HepG2 (cell line): Measurements from ENCODE around the gene AGER.

Experiments
- KAT7 ChIP-seq: IDR thresholded peaks from 2 replicates; pipeline ENCODE4 v1.6.1; 2018; ENCODE audit warnings: borderline replicate concordance, missing compliant biosample characterization
- MLX ChIP-seq: IDR thresholded peaks from 2 replicates; pipeline ENCODE4 v1.6.1; 2016
- REST ChIP-seq, 2 experiments: IDR thresholded peaks; 2 replicates each; pipeline ENCODE4 v1.6.1; 2011 to 2012; ENCODE audit warnings: low read length in 2 of 2, borderline replicate concordance in 1 of 2, low read depth in 1 of 2, mild to moderate bottlenecking in 1 of 2, moderate library complexity in 1 of 2
- SNRNP70 ChIP-seq: fragments of 200-400 bp; formaldehyde crosslinking; IDR thresholded peaks from 2 replicates; pipeline ENCODE4 v1.6.1; 2017; ENCODE audit warnings: mild to moderate bottlenecking, low read depth, low read length, moderate library complexity
- SP1 ChIP-seq, 2 experiments: fragments of 450-650 bp in 1 of 2; sonication (generic) in 1 of 2; formaldehyde crosslinking in 1 of 2; IDR thresholded peaks; 2 replicates each; pipeline versions ENCODE4 v1.4.0 to v1.6.1; 2016 to 2020; ENCODE audit warnings: missing genetic modification reagents in 1 of 2
- ZNF101 ChIP-seq: sonication (generic); formaldehyde crosslinking; IDR thresholded peaks from 2 replicates; pipeline ENCODE4 v1.4.0; 2020; ENCODE audit warnings: mild to moderate bottlenecking, low read depth, missing genetic modification reagents, borderline replicate concordance
- ZNF142 ChIP-seq: sonication (generic); formaldehyde crosslinking; IDR thresholded peaks from 2 replicates; pipeline ENCODE4 v1.4.0; 2020; ENCODE audit warnings: missing genetic modification reagents

GRCh38 chr6:32189069-32189741, 5.2 kb upstream of the AGER start:
- TF ChIP-seq MLX (CRISPR knock-in tag) (no peak), REST (IDR thresholded peaks at IDR 0.05; ENCODE audit: borderline replicate concordance in 1 of 2, low read depth in 1 of 2, low read length in 2 of 2) (no peak), KAT7 (CRISPR knock-in tag) (0 out of 2 replicates have a peak, but pooled peaks have one; percentile 38), ZNF142 (no peak), ZNF101 (no peak), SNRNP70 (no peak), SP1 (IDR thresholded peaks at IDR 0.05) (no peak), SP1 (CRISPR knock-in tag; IDR thresholded peaks at IDR 0.05) (no peak)
